HG03378 (cell line): ENCODE measurements around the gene PCIF1.
"Not testable (repeated sequence)": the region's sequence is repeated elsewhere in the genome, so short reads cannot be mapped to it uniquely, and the experiment has no call there.

Experiments
- ATAC-seq: cut with Tn5 transposase; IDR thresholded peaks from one replicate; pipeline ENCODE4 v1.9.1; 2021; ENCODE audit warnings: mild to moderate bottlenecking, moderate library complexity; ENCODE audit not compliant: unreplicated experiment

PCIF1 gene

DNA sequence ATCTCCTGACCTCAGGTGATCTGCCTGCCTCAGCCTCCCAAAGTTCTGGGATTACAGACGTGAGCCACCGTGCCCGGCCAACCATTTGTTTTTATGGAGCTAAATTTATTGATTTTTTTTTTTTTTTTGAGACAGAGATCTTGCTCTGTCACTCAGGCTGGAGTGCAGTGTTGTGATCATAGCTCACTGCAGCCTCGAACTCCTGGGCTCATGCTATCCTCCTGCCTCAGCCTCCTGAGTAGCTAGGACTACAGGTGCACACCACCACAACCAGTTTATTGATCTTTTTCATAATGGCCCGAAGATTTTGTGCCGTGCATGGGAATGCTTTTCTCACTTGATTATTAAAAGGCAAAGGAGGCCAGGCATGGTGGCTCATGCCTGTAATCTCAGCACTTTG lies 54.3 kb downstream of the PCIF1 start:
- not testable (repeated sequence) for ATAC-seq

DNA sequence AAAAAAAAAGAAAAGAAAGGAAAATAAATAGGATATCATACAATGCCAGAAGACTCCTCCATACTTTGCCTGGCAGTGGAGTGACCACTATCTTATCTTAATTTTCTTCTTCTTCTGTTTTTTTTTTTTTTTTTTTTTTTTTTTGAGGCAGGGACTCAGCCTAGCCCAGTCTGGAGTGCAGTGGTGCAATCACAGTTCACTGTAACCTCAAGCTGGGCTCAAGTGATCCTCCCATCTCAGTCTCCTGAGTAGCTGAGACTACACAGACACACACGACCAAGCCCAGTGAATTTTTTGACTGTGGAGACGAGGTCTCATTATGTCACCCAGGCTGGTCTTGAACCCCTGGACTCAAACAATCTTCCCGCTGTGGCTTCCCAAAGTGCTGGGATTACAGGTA lies 57.1 kb downstream of the PCIF1 start:
- no peak for ATAC-seq

DNA sequence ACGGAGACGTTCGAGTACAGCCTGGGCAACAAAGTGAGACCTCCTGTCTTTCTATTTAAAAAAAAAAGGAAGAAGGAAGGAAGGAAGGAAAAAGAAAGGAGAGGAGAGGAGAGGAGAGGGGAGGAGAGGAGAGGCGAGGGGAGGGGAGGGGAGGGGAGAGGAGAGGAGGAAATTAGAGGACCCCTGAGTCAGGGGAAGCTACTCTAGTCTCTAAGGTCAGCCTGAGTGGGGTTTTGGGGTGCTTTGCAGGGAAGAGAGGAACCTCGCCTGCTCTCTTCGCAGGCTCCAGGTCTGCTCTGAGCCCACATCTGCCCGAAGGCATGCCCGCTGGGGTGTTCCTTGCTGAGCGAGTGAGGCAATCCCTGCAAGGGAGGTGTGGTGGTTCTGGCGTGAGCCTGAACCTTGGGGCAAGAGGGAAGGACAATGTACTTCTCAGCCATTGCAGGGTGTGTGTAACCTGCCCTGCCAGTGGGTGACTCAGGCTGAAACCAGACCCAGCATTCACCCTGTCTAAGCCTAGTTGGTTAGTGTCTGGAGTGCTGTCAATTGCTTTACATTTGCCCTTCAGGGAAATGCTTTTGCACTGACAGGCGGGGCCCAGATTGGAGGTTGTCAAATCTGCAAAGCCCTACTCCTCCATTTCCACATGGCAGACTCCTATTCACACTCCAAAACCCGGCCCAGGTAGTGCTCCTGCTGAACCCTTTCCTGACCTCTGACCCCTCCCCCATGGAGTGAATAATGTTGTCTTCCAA lies 58.9 kb downstream of the PCIF1 start:
- no peak for ATAC-seq

DNA sequence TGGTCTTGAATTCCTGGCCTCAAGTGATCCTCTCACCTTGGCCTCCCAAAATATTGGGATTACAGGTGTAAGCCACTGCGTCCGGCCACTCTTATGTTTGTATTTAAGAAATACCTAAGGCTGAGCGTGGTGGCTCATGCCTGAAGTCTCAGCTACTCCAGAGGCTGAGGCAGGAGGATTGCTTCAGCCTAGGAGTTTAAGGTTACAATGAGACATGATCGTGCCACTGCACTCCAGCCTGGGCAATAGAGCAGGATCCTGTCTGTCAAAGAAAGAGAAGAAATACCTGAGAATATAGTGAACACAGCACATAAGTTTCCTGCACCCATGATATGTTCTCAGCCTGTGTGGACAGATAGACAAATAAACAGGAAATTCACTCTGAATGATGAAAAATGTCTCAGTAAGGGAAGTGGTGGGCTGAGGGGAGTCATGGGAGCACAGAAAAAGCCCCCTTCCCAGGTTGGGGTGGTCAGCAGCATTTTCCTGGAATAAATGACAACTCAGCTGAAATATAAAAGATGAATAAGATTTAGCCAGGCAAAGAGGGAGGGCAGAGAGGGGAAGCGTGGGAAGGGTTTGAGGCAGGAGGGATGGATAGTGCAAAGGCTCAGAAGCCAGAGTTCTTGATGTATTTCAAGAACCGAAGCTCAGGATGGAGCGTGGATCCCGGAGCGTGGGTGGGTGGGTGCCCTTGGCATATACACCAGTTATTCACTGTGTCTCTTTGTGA lies 60.4 kb downstream of the PCIF1 start:
- ATAC-seq: no peak

DNA sequence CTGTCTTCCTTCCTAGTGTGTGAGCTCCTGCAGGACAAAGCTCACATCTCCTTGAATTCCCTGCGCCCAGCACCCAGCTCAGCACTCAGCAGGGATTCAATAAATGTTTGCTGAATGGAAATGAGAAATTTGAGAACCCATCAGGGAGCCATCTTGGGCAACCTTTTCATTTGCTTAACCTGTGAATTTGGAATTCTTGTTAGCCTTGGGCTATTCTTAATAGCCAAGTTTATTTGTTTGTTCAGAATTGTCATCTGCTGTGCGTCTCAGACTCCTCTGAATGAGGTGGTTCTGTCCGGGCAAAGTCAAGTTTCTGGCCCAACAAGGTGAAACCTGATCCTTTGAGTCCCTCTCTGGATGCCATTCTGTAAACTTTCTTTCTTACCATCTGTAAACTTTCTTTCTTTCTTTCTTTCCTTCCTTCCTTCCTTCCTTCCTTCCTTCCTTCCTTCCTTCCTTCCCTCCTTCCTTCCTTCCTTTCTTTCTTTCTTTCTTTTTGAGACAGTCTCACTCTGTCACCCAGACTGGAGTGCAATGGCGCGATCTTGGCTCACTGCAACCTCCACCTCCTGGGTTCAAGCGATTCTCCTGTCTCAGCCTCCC lies 61.1 kb downstream of the PCIF1 start:
- not testable (repeated sequence) for ATAC-seq

DNA sequence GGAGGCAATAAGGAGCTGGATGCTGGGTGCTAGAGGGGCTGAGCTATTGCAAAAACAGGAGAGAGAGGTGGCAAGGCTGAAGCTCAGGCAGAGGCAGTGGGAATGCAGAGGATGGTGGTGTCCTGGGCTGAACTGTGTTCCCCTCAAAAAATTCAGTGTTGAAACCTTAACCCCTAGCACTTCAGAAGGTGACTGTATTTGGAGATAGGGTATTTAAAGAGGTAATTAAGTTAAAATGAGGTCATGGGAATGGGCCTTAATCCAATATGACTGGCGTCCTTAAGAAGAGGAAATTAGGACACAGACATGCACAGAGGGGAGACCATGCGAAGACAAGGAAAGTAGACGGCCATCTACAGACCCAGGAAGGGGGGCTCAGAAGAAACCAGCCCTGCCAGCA lies 62.7 kb downstream of the PCIF1 start:
- no peak for ATAC-seq
